ENCODE results near the gene ARHGEF28.

DNA sequence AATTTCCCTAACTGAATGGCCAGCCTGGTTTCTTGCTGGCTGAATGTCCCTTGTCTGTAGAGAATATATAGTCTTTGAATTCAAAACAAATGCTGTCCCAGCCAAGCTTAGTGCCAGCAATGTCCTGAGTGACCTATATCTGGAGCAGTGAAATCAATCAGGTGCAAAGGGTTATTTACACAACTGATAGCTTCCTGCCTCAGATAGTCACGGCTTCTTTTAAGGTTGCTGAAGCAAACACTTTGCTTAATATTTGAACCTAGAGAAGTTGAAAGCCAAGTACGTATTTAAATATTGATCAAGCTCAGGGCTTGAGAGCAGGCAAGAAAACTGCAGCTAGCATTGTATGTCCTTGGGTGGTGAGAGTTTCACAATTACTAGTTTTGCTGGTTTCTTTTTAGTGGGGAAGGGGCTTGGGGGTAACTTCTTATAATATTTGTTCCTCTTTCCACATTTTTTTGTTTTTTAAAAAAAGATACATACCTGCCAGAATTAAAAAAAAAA, 2.0 kb upstream of the ARHGEF28 start:
- TF ChIP-seq, protein P1, sequence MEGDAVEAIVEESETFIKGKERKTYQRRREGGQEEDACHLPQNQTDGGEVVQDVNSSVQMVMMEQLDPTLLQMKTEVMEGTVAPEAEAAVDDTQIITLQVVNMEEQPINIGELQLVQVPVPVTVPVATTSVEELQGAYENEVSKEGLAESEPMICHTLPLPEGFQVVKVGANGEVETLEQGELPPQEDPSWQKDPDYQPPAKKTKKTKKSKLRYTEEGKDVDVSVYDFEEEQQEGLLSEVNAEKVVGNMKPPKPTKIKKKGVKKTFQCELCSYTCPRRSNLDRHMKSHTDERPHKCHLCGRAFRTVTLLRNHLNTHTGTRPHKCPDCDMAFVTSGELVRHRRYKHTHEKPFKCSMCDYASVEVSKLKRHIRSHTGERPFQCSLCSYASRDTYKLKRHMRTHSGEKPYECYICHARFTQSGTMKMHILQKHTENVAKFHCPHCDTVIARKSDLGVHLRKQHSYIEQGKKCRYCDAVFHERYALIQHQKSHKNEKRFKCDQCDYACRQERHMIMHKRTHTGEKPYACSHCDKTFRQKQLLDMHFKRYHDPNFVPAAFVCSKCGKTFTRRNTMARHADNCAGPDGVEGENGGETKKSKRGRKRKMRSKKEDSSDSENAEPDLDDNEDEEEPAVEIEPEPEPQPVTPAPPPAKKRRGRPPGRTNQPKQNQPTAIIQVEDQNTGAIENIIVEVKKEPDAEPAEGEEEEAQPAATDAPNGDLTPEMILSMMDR (IDR thresholded peaks at IDR 0.05; ENCODE audit: low read depth, low read length, poor library complexity, severe bottlenecking) = no peak
- TF ChIP-seq EZH2phosphoT487 (IDR thresholded peaks at IDR 0.05; ENCODE audit: borderline replicate concordance, low read length) = no peak

Data from DOHH2 (cell line).